ENCODE measurements around the gene LRCH3.
"Not testable (repeated sequence)": the region's sequence is repeated elsewhere in the genome, so short reads cannot be mapped to it uniquely, and the experiment has no call there.

Gene LRCH3

GRCh38 chr3:197887430-197888053 is 96.5 kb downstream of the LRCH3 start:
- DNase-seq = not testable (repeated sequence)

DNA sequence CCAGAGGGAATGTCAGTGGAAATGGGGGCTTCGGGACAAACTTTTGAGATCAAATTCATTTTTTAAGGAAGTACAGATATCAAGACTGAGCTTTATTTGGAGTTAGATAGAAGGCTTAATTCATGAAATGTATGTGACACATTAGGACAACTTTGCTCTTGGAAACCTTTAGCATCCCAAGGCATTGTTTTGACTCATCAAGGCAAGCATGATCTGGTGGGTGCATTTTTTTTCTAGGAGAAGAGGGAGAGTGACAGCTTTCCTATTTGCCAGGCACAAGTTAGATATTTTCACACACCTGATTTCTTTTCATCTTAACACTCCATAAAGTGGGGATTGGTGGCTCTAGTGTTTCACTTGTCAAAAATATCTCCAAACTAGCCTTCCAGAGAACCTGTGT is 97.5 kb downstream of the LRCH3 start:
- no peak for DNase-seq

DNA sequence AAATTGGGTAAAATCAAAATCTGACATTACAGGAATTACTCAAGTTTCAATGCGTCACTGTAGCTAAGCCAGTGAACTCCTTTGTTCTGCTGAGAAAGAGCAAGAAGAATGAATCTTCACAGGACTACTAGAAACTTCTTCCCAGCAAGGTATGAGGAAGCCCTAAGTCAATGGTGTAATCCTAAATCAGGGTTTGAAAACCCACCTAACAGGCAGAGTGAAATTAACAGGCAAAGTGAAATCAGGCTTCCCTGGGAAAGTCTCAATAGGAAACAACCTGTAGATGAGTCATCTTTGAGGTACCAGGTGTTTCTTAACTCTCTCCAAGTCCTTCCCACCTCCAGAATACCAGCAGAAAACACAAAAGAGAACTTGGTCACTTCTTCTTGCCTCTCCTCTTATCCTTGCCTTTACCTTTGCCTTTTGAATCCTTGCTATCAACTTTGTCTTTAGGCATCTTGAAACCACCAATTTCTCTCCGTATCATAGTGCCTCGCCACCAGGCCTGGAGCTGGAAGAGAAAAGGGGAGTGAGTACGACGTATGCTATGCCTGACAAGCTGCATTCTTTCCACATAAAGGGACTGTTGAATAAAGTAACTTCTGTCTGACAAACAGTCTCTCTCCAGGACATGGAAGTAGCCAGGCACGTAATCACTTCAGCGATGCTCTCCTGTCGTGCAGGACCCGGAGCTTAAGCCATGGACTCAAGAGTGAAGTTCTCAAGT is 98.3 kb downstream of the LRCH3 start:
- DNase-seq = no peak

- DNase-seq = no peak
These were observed 99.6 kb downstream of the LRCH3 start for GRCh38 chr3:197890693-197891092.

DNA sequence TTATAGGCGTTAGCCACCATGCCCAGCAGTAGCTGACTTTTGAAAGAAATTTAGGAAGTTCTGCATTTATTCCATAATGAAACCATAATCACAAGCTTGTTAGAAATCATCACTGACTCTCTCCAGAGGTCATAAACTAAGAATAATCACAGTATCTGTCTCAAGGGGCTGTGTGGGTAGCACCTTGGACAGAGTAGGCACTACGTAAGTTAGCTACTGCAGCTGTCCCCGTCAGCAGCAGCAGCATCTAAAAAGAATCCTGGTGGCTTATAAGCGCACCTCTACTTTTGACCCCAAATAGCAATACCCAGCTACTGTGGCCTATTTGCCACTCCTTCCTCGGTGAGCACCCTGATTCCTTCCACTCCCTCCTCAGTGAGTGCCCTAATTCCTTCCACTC is 101.1 kb downstream of the LRCH3 start:
- no peak for DNase-seq

DNA sequence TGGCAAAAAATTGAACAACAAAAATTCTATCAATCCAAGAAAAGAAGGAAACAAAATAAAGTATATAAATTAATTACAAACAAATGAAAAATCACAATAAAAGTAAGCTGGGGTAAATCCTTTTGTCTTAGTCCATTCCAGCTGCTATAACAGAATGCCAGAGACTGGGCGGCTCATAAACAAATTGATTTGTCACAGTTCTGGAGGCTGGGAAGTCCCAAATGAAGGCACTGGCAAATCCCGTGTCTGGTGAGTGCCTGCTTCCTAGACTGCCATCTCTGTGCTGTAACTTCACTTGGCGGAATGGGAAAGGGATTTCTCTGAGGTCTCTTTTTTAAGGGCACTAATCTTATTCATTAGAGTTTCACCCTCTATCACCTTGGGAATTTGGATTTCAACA is 105.4 kb downstream of the LRCH3 start:
- no peak for DNase-seq

- no peak for DNase-seq
These were observed 108.9 kb downstream of the LRCH3 start for GRCh38 chr3:197899833-197900478.

DNA sequence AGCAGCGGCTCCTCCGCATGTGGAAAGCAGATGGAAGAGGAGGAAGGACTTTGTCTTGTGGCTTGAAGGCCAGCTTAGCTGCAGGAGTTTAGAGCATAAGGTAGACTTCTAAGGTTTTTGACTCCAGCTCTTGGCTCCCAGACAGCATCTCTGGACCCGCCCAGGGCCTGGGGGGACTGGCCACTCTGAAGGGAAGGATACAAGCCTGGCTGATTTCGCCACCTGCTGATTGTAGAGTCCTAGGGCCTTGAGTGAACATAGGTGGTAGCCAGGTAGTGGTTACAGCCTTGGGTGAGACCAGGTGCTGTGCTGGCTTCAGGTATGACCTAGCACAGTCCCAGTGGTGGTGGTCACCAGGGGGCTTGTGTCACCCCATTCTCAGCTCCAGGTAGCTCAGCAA is 110.6 kb downstream of the LRCH3 start:
- DNase-seq = no peak

GRCh38 chr3:197906023-197906849 is 115.2 kb downstream of the LRCH3 start:
- peak; percentile 90 for DNase-seq

- DNase-seq = no peak
These were observed 115.8 kb downstream of the LRCH3 start for GRCh38 chr3:197906850-197907187.

DNA sequence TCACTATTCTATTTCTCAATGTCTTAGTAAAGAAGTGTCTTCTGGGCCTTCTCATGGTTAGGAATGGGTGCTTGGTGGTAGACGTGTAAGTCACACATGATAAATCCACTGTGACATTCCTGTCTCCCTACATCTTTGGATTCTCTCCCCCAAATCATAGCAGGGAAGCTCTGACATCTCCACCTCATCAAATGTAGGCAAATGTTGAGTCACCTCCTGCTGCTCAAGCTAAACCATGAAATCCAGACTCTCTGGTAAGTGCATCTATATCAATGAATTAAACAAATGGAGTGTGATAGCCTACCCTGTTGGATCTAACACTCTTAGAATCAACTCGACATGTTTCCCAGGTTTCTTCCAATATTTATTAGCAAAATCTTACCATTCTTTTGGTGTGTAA is 116.1 kb downstream of the LRCH3 start:
- DNase-seq = no peak

GRCh38 chr3:197908550-197908949 is 117.5 kb downstream of the LRCH3 start:
- DNase-seq = not testable (repeated sequence)

DNA sequence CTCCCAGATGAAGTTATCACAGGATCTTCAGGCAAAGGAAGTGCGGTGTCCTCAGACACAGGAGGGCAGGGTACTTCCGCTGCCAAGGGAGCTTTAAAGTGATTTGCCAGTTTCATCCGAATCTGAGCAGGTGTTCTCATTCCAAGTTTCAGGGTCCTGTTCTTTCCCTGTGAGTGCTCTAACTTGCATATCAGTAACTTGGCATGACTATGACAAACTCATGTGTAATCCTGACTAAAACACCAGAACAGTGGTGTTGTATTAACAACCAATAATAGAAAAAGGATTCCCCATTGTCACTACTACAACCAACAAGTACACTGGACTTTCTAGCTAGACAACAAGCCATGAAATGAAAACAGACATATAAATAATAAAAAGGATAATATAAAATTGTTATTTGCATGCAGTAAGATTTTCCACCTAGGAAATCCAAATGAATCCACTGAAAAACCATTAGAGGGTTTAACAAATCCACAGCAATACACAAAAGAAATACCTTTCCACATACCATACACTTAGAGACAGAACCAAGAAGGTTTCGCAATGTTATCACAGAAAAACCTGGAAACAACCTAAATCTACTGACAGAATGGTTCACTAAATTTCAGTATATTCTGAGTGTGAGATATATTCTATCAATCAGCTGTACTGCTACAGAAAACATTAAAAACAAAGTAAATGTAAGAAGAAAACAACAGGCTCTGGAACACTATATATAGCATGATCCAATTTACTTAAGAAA is 118.1 kb downstream of the LRCH3 start:
- no peak for DNase-seq

DNA sequence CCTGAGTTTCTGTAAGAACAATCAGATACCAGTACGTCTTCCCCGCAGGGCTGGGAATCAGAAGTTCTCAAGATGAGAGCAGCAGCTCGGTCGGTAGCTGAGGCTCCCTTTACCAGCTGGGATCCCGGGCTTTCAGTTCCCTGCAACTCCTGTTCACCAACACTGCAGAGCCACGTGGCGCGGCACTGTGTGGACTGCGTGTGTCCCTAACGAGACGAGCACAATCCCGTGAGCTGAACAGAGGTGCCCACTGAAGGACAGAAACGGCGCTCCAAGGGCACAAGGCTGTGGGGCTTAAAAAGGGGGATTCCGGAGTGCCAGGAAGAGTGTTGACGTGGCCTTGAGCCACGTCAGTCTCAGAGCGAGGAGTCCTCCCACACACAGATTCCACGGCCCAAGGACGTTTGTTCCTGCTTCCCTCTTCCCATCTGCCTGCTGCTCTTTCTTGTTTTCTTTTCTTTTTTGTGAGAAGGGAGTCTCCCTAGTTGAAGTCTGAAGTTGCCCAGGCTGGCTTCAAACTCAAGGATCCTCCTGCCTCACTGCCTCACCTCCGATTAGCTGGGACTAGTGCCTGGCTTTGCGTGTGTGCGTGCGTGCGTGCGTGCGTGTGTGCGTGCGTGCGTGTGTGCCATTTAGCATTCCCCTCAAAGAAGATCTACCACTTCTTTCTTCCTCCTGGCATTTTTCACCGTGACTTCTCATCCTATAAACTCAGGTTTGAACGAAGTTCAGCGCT is 121.9 kb downstream of the LRCH3 start:
- DNase-seq = no peak

DNA sequence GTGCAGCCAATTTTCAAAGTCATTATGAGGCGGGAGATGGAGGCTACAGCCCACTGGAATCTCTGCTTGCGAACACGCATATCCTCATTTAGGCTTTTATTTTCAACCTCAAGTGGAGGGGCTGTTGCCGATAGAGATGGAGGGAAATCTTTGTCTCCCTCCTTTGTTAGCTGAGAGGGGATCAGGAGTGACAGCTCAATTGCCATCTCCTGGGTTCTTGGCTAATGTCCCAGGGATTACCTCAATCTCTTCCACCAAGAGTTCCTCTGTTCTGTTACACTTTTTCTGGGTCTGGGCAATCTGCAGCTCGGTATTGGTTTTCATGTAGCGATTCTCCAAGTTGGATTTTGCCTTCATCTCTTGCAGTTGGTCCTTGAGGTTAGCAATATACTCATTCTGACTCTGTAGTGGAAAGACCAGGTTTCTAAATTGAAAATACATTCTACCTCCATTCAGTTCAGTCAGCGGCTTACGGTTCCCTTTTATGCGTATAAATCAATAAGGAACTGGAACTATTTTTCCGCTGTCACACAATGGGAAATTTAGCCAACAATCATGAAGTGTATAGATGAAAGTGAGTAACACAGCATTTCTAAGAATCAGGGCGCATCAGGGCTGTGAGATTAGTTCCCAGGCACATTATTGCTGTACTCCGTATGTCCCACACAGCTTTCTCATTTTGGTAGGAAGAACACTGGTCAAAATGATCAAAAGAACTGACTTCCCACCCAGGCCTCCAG is 122.8 kb downstream of the LRCH3 start:
- no peak for DNase-seq

DNA sequence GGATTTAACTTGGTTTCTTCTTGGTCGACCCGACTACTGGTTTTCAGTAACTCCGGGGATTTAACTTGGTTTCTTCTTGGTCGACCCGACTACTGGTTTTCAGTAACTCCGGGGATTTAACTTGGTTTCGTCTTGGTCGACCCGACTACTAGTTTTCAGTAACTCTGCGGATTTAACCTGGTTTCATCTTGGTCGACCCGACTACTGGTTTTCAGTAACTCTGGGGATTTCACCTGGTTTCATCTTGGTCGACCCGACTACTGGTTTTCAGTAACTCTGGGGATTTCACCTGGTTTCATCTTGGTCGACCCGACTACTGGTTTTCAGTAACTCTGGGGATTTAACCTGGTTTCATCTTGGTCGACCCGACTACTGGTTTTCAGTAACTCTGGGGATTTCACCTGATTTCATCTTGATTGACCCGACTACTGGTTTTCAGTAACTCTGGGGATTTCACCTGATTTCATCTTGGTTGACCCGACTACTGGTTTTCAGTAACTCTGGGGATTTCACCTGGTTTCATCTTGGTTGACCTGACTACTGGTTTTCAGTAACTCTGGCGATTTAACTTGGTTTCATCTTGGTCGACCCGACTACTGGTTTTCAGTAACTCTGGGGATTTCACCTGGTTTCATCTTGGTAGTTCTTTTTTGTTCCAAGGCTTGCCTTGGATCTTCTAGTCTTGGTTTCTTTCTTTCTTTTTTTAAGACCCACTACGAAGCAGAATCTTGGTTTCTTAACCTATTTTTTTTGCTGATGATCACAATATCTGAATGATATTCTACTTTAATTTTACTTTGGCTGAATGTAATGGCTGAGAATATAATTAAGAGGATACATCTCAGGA is 130.6 kb downstream of the LRCH3 start:
- DNase-seq = not testable (repeated sequence)

- peak; percentile 62 for DNase-seq
These were observed 135.4 kb downstream of the LRCH3 start for GRCh38 chr3:197926418-197926817.

- DNase-seq = not testable (repeated sequence)
These were observed 136.5 kb downstream of the LRCH3 start for GRCh38 chr3:197927578-197927977.

- DNase-seq = no peak
These were observed 145.8 kb downstream of the LRCH3 start for GRCh38 chr3:197936819-197937384.
